A549 (cell line): ENCODE data around the gene RDH5. TPM values are rescaled to one million over a fixed set of nuclear protein-coding genes. Genes with fewer than 3 reads are reported as not detected.

ENCODE experiments used
- ATAC-seq, 2 experiments: fragments of 200-7000 bp in 1 of 2; fragments of >200 bp in 1 of 2; cut with Nextera tagmentation in 1 of 2; cut with Tn5 transposase in 1 of 2; 3 replicates each; pipeline versions ENCODE4 v1.8.0 to v1.9.1; 2018 to 2020; ENCODE audit warnings: mild to moderate bottlenecking in 1 of 2, moderate library complexity in 1 of 2
- CTCF ChIA-PET: fragments of 300-600 bp; sonication (Branson Sonifier 250); formaldehyde crosslinking; extraction: SDS; loops from one replicate; lab custom pipeline; 2021; ENCODE audit warnings: antibody characterized with exemption, inconsistent platforms; lab: Yijun Ruan, JAX
- POLR2A ChIA-PET: fragments of 350-600 bp; formaldehyde crosslinking; extraction: SDS; loops from one replicate; lab custom pipeline; 2021; ENCODE audit warnings: antibody characterized with exemption, inconsistent platforms; lab: Yijun Ruan, JAX
- DNase-seq, 2 experiments: peaks; one replicate each; pipeline versions ENCODE4 v3.0.0 to v3.0.0-alpha.2; 2011 to 2016; ENCODE audit warnings: low read depth in 1 of 2, low spot score in 1 of 2
- FAIRE-seq: peaks from 2 replicates; lab custom pipeline; 2011; peaks lifted over from hg19 to GRCh38; lab: Jason Lieb, UNC
- H3K27ac ChIP-seq, 2 experiments: fragments of >200 bp; sonication (Bioruptor Twin); formaldehyde crosslinking; 3 replicates each; pipeline ENCODE4 v1.5.1; 2016 to 2017
- H3K4me1 ChIP-seq: fragments of >200 bp; sonication (Bioruptor Twin); formaldehyde crosslinking; 3 replicates; pipeline ENCODE4 v1.6.1; 2016
- H3K4me2 ChIP-seq: fragments of >200 bp; sonication (Bioruptor Twin); formaldehyde crosslinking; 3 replicates; pipeline ENCODE4 v1.6.1; 2016
- H3K4me3 ChIP-seq: fragments of >200 bp; sonication (Bioruptor Twin); formaldehyde crosslinking; 3 replicates; pipeline ENCODE4 v1.5.1; 2016
- H3K9me3 ChIP-seq: fragments of >200 bp; sonication (Bioruptor Twin); formaldehyde crosslinking; 3 replicates; pipeline ENCODE4 v1.6.1; 2016
- BHLHE40 ChIP-seq: IDR thresholded peaks from 2 replicates; pipeline ENCODE4 v1.6.1; 2012; ENCODE audit warnings: low read depth, low read length, inconsistent platforms
- CEBPB ChIP-seq, 2 experiments: fragments of >200 bp in 1 of 2; sonication (Bioruptor Twin) in 1 of 2; formaldehyde crosslinking in 1 of 2; IDR thresholded peaks; 2 replicates each; pipeline ENCODE4 v1.6.1; 2012 to 2016
- CHD2 ChIP-seq: fragments of 150-350 bp; IDR thresholded peaks from 2 replicates; pipeline ENCODE4 v1.6.1; 2014; ENCODE audit warnings: low read length; ENCODE audit not compliant: partially characterized antibody
- CHD4 ChIP-seq: fragments of 200-600 bp; sonication (generic); IDR thresholded peaks from 2 replicates; pipeline ENCODE4 v1.6.1; 2016; ENCODE audit warnings: antibody characterized with exemption, mild to moderate bottlenecking, borderline replicate concordance
- E2F6 ChIP-seq: IDR thresholded peaks from 2 replicates; pipeline ENCODE4 v1.6.1; 2012; ENCODE audit warnings: low read depth, borderline replicate concordance
- ESRRA ChIP-seq: fragments of 150-350 bp; IDR thresholded peaks from 2 replicates; pipeline ENCODE4 v1.6.1; 2014; ENCODE audit warnings: mild to moderate bottlenecking, low read length, borderline replicate concordance
- FOSL2 ChIP-seq, 2 experiments: fragments of 450-650 bp in 1 of 2; fragments of >200 bp in 1 of 2; sonication (Bioruptor Twin) in 1 of 2; formaldehyde crosslinking; IDR thresholded peaks; 2 replicates each; pipeline versions ENCODE4 v1.5.0 to v1.6.1; 2016 to 2020; ENCODE audit warnings: mild to moderate bottlenecking in 1 of 2, moderate library complexity in 1 of 2
- HEYL ChIP-seq: fragments of 250-450 bp; sonication (Bioruptor Pico); IDR thresholded peaks from 2 replicates; pipeline ENCODE4 v1.8.0; 2021; ENCODE audit warnings: mild to moderate bottlenecking, moderate library complexity
- HMGXB4 ChIP-seq: fragments of 250-450 bp; sonication (Bioruptor Pico); IDR thresholded peaks from 2 replicates; pipeline ENCODE4 v1.5.0; 2021; ENCODE audit warnings: mild to moderate bottlenecking, moderate library complexity, borderline replicate concordance
- HOXA7 ChIP-seq: fragments of 250-450 bp; sonication (Bioruptor Pico); IDR thresholded peaks from 2 replicates; pipeline ENCODE4 v1.5.0; 2020; ENCODE audit warnings: mild to moderate bottlenecking, moderate library complexity
- HOXB5 ChIP-seq: fragments of 250-450 bp; sonication (Bioruptor Pico); IDR thresholded peaks from 2 replicates; pipeline ENCODE4 v1.5.0; 2020; ENCODE audit warnings: mild to moderate bottlenecking, moderate library complexity
- JUN ChIP-seq, 2 experiments: fragments of >200 bp; sonication (Bioruptor Twin); formaldehyde crosslinking; IDR thresholded peaks; 2 replicates in 1 of 2; 3 replicates in 1 of 2; pipeline ENCODE4 v1.6.1; 2016 to 2017
- JUNB ChIP-seq: fragments of >200 bp; sonication (Bioruptor Twin); formaldehyde crosslinking; IDR thresholded peaks from 2 replicates; pipeline ENCODE4 v1.6.1; 2016
- KDM1A ChIP-seq: fragments of 200-600 bp; sonication (generic); IDR thresholded peaks from 2 replicates; pipeline ENCODE4 v1.6.1; 2016; ENCODE audit warnings: low read depth, mild to moderate bottlenecking
- KDM5A ChIP-seq: fragments of 200-600 bp; sonication (generic); IDR thresholded peaks from 2 replicates; pipeline ENCODE4 v1.6.1; 2016; ENCODE audit warnings: antibody characterized with exemption, mild to moderate bottlenecking
- MAZ ChIP-seq: fragments of 150-350 bp; IDR thresholded peaks from 2 replicates; pipeline ENCODE4 v1.6.1; 2014; ENCODE audit warnings: antibody characterized with exemption, low read depth, low read length, borderline replicate concordance
- MYC ChIP-seq: IDR thresholded peaks from 2 replicates; pipeline ENCODE4 v1.6.1; 2012; ENCODE audit warnings: mild to moderate bottlenecking, inconsistent platforms, low read length, improper control_type of control experiment, borderline replicate concordance
- NFE2L2 ChIP-seq: fragments of 150-350 bp; conservative IDR thresholded peaks from 2 replicates; pipeline ENCODE4 v1.6.1; 2014; ENCODE audit warnings: low read length
- NR3C1 ChIP-seq: fragments of >200 bp; sonication (Bioruptor Twin); formaldehyde crosslinking; IDR thresholded peaks from 3 replicates; pipeline ENCODE4 v1.6.1; 2017
- PBX3 ChIP-seq: IDR thresholded peaks from 2 replicates; pipeline ENCODE4 v1.6.1; 2012
- PHF8 ChIP-seq: fragments of 200-600 bp; sonication (generic); IDR thresholded peaks from 2 replicates; pipeline ENCODE4 v1.6.1; 2016; ENCODE audit warnings: low read depth, mild to moderate bottlenecking, antibody characterized with exemption, moderate library complexity, borderline replicate concordance
- POLR2A ChIP-seq: IDR thresholded peaks from 2 replicates; pipeline ENCODE4 v1.6.1; 2012; ENCODE audit warnings: mild to moderate bottlenecking, low read length
- RFX5 ChIP-seq: fragments of 450-650 bp; IDR thresholded peaks from 2 replicates; pipeline ENCODE4 v1.7.1; 2014; ENCODE audit warnings: antibody characterized with exemption, mild to moderate bottlenecking, moderate library complexity
- RNF2 ChIP-seq: fragments of 200-600 bp; sonication (generic); IDR thresholded peaks from 2 replicates; pipeline ENCODE4 v1.6.1; 2016; ENCODE audit warnings: low read depth, mild to moderate bottlenecking, antibody characterized with exemption, moderate library complexity, borderline replicate concordance
- SMC3 ChIP-seq: fragments of >200 bp; sonication (Bioruptor Twin); formaldehyde crosslinking; IDR thresholded peaks from 3 replicates; pipeline ENCODE4 v1.6.1; 2018; ENCODE audit warnings: inconsistent platforms
- TP53 ChIP-seq: fragments of 250-450 bp; sonication (Bioruptor Pico); IDR thresholded peaks from 2 replicates; pipeline ENCODE4 v1.5.0; 2021; ENCODE audit warnings: mild to moderate bottlenecking, moderate library complexity
- ZFP36 ChIP-seq: fragments of 450-650 bp; IDR thresholded peaks from 2 replicates; pipeline ENCODE4 v1.6.1; 2014; ENCODE audit warnings: borderline replicate concordance; ENCODE audit not compliant: partially characterized antibody
- ZSCAN20 ChIP-seq: fragments of 250-450 bp; sonication (Bioruptor Pico); IDR thresholded peaks from 2 replicates; pipeline ENCODE4 v1.8.0; 2022; ENCODE audit warnings: mild to moderate bottlenecking, moderate library complexity
- WGBS: methylation state at CpG from one replicate; pipeline ENCODE4 v1.1.6; 2017; ENCODE audit errors: missing lambda C conversion rate; 5-methylcytosine and 5-hydroxymethylcytosine counted together
- polyA plus RNA-seq, 4 experiments: library from polyadenylated mRNA; depleted of rRNA in 3 of 4; stranded (reverse); fragments of >200 nt; fragmentation: RNase III in 1 of 4; extraction: RNeasy Plus Mini Kit Qiagen cat#74134 plus additional on column Dnase treatment in 1 of 4; gene quantifications; 2 replicates in 3 of 4; 3 replicates in 1 of 4; pipeline ENCODE4 v1.2.3, GENCODE V29; 2011 to 2017
- TF ChIP-seq, protein P1 (sequence below): fragments of 450-650 bp; IDR thresholded peaks from 2 replicates; pipeline ENCODE4 v1.6.1; 2014; ENCODE audit warnings: antibody characterized with exemption
- TF ChIP-seq, protein P2 (sequence below): fragments of >200 bp; sonication (Bioruptor Twin); formaldehyde crosslinking; IDR thresholded peaks from 2 replicates; pipeline ENCODE4 v1.6.1; 2016
- TF ChIP-seq, protein P3 (sequence below): fragments of 200-600 bp; sonication (generic); IDR thresholded peaks from 2 replicates; pipeline ENCODE4 v1.6.1; 2016; ENCODE audit warnings: antibody characterized with exemption, mild to moderate bottlenecking, moderate library complexity

Gene RDH5
- polyA plus RNA-seq, 2 of the 4 experiments (the other 2 are of a cell fraction), result 4.1 to 9.1 TPM

DNA sequence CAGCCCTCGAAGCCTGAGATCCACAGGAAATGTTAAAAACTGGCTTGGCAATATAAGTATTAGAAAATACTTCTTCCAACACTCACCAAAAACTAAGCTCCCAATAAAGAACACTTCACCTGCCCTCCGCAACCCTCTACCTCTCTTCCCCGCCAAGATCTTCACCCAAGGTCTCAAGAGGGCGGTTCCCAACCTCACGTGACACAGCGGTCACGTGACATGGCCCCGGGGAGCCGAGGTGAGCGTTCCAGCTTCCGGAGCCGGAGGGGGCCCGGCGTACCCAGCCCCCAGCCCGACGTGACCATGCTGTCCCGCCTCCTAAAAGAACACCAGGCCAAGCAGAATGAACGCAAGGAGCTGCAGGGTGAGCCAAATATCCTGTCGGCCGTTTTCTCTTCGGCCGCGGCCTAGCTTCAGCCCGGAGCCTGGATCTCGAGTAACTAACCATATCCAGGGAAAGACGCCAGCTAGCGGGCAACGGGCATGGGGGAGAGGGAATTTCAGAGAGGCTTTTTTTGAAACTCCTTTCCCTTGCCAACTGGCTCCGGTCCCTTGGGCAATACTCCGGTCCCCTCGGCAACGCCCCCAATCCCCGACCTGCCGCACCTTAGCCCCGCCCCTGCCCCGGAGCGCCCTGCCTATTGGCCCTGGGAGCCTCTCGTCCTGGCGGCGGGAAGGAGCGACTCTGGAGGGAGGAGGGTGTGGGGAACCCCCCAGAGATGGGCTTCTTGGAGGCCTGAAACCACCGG, 4.2 kb upstream of the RDH5 start, which contains the start of gene BLOC1S1:
Gene BLOC1S1 (plus strand): TSS at position 214 of the 749 bp plus-strand sequence. CDS start 6 bp downstream, at position 220.
- Histone ChIP-seq H3K27ac (peak within 1 kb of the TSS; percentile 96 to 97), H3K4me2 (peak within 1 kb of the TSS; percentile 93), H3K4me1 (peaks cover 47% of the 10 kb centered on the region), H3K9me3 (no peaks in the 10 kb centered on the region), H3K4me3 (peak within 1 kb of the TSS; percentile 86)
- 4% methylated on average over 32 of the region's 42 CpGs for WGBS
- ChIA-PET CTCF (interaction anchor here (0.7 to 12.3 kb wide), 8 partner anchors 9 to 59 kb away, joined by 3 to 139 read pairs (median 14); partner anchors contain the start of genes GDF11 and ITGA7), POLR2A (interaction anchor here (0.7 to 1.5 kb wide), 7 partner anchors 9 to 114 kb away, joined by 4 to 10 read pairs (median 5); partner anchors contain the start of genes CD63, DNAJC14, ORMDL2 and SARNP)
- ATAC-seq (peak; percentile 78 to 88), FAIRE-seq (peak; percentile 70), DNase-seq (peak; percentile 95 to 98)
- TF ChIP-seq JUN (IDR thresholded peaks at IDR 0.05) (peak; percentile 58 to 77; a peak in 2 of 5 replicates), KDM5A (peak; percentile 86), ZFP36 (peak; percentile 1), NR3C1 (no peak), RFX5 (no peak), CEBPB (IDR thresholded peaks at IDR 0.05) (0 out of 4 replicates have a peak, but pooled peaks of 1 of the 2 experiments have one; percentile 51), JUNB (no peak), MAZ (0 out of 2 replicates have a peak, but pooled peaks have one; percentile 22), PBX3 (no peak), ESRRA (0 out of 2 replicates have a peak, but pooled peaks have one; percentile 6), HMGXB4 (CRISPR knock-in tag) (peak; percentile 80; the same call in 1 of the 2 replicates), HOXB5 (CRISPR knock-in tag) (peak; percentile 79; the same call in 1 of the 2 replicates), HEYL (CRISPR knock-in tag) (0 out of 2 replicates have a peak, but pooled peaks have one; percentile 47), CHD2 (no peak), SMC3 (no peak), PHF8 (peak; percentile 98), RNF2 (no peak), MYC (no peak), HOXA7 (no peak), KDM1A (no peak), FOSL2 (IDR thresholded peaks at IDR 0.05) (no peak), FOSL2 (CRISPR knock-in tag; IDR thresholded peaks at IDR 0.05) (peak; percentile 59), TP53 (0 out of 2 replicates have a peak, but pooled peaks have one; percentile 58), POLR2A (peak; percentile 37; the same call in 1 of the 2 replicates), BHLHE40 (peak; percentile 71), E2F6 (peak; percentile 84; the same call in 1 of the 2 replicates), NFE2L2 (no peak), CHD4 (no peak), ZSCAN20 (peak; percentile 60; the same call in 1 of the 2 replicates)
- TF ChIP-seq, protein P1, sequence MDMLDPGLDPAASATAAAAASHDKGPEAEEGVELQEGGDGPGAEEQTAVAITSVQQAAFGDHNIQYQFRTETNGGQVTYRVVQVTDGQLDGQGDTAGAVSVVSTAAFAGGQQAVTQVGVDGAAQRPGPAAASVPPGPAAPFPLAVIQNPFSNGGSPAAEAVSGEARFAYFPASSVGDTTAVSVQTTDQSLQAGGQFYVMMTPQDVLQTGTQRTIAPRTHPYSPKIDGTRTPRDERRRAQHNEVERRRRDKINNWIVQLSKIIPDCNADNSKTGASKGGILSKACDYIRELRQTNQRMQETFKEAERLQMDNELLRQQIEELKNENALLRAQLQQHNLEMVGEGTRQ, result peak; percentile 100
- TF ChIP-seq, protein P2, sequence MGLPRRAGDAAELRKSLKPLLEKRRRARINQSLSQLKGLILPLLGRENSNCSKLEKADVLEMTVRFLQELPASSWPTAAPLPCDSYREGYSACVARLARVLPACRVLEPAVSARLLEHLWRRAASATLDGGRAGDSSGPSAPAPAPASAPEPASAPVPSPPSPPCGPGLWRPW, result no peak
- TF ChIP-seq, protein P3, sequence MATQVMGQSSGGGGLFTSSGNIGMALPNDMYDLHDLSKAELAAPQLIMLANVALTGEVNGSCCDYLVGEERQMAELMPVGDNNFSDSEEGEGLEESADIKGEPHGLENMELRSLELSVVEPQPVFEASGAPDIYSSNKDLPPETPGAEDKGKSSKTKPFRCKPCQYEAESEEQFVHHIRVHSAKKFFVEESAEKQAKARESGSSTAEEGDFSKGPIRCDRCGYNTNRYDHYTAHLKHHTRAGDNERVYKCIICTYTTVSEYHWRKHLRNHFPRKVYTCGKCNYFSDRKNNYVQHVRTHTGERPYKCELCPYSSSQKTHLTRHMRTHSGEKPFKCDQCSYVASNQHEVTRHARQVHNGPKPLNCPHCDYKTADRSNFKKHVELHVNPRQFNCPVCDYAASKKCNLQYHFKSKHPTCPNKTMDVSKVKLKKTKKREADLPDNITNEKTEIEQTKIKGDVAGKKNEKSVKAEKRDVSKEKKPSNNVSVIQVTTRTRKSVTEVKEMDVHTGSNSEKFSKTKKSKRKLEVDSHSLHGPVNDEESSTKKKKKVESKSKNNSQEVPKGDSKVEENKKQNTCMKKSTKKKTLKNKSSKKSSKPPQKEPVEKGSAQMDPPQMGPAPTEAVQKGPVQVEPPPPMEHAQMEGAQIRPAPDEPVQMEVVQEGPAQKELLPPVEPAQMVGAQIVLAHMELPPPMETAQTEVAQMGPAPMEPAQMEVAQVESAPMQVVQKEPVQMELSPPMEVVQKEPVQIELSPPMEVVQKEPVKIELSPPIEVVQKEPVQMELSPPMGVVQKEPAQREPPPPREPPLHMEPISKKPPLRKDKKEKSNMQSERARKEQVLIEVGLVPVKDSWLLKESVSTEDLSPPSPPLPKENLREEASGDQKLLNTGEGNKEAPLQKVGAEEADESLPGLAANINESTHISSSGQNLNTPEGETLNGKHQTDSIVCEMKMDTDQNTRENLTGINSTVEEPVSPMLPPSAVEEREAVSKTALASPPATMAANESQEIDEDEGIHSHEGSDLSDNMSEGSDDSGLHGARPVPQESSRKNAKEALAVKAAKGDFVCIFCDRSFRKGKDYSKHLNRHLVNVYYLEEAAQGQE, result 0 out of 2 replicates have a peak, but pooled peaks have one; percentile 39
